ENCODE measurements around the gene SCFD2.
"Not testable (repeated sequence)": the region's sequence is repeated elsewhere in the genome, so short reads cannot be mapped to it uniquely, and the experiment has no call there.

Gene SCFD2

DNA sequence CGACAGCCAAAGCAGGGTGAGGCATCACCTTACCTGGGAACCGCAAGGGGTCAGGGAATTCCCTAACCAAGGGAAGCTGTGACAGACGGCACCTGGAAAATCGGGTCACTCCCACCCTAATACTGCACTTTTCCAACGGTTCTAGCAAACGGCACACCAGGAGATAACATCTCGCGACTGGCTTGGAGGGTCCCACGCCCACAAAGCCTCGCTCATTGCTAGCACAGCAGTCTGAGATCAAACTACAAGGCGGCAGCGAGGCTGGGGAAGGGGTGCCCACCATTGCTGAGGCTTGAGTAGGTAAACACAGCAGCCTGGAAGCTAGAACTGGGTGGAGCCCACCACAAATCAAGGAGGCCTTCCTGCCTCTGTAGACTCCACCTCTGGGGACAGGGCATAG lies 25.7 kb downstream of the SCFD2 start:
- DNase-seq, result not testable (repeated sequence)

DNA sequence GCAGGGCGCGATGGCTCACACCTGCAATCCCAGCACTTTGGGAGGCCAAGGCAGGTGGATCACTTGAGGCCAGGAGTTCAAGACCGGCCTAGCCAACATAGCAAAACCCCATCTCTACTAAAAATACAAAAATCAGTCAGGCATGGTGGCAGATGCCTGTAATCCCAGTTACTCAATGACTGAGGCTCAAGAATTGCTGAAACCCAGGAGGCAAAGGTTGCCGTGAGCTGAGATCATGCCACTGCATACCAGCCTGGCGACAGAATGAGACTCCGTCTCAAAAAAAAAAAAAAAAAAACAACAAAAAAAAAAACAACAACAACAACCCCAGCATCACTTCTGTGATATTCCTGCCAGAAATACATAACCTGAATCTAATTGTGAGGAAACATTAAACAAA lies 30.9 kb downstream of the SCFD2 start:
- DNase-seq, result not testable (repeated sequence)

DNA sequence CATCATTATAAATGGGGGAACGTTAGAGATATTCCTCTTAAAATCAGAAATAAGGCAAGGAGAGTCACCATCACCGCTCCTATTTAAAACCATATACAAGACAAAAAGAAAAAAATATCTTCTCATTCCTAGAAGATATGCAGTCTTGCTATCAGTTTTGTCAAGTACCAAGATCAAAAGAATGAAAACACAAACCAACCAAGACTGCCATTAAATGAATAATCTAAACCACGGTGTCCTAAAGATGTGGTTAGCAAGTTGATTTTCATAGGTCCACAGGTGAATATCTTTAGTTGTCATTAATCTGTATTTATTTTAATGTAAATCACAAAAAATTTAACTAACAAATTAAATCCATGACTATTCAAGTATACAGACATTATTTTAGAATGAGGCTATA lies 39.3 kb downstream of the SCFD2 start:
- no peak for DNase-seq

DNA sequence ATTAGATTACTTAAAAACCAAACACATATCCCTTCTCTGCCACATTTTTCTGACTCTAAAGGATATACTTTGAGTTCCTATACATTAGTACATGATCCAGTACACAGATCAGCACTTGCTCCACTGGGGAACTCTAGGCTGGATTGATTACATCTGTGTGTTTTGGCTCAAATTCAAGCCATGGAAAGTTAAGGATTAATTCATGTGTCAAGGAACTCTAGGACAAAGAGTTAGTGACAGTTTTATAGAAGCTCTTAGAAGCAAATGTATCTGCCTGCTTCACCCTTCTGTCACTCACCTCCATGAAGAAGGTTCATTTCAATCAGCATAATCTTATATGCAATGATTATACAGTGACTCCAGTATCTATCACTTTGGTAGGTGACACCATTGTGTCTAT lies 43.2 kb downstream of the SCFD2 start:
- DNase-seq, result no peak

DNA sequence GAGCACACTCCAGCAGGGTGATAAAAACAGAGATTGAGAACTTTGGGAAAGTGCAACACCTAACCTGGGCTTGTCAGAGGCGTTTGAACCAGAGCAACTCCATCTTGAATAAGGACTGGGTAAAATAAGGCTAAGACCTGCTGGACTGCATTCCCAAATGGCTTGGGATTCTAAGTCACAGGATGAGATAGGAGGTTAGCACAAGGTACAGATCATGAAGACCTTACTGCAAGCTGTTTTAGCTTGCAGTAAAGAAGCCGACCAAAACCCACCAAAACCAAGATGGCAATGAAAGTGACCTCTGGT lies 43.9 kb downstream of the SCFD2 start:
- no peak for DNase-seq

DNA sequence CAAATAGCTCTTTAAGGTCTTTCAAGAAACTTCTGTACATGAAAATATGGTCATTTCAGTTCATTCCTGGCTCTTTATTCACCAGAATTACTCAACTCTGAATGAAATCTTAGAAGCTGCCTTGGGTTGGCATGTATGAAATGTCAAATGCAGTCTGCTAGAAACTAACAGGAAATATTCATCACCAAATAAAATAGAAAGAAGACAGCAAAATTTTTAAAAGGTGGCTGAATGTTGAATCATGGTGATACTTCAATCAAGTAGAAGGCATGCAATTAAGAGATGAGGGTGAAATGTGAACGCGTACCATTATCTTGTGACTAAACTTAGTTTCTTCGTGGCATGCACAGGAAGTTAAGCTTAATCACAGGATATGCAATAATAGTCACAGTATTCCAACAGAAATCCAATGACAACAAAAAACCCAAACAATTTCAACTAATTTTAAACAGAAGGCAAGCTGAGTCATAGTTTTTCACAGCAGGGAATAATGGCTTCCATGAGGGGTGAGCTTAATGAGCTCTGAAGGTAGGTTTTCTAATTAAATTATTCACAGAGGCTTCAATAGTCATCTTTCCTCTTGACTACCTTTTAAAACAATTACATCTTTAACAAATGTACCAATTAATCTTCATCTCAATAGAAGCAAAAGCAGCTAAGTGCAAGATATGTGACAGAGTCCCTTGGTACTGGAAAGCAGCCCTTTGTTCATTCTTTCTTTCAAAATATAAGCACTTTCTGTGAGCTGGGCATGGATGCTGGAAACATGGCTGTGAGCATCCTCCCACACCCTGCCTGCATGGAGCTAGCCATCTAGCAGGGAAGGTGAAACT lies 44.5 kb downstream of the SCFD2 start:
- DNase-seq, result no peak

DNA sequence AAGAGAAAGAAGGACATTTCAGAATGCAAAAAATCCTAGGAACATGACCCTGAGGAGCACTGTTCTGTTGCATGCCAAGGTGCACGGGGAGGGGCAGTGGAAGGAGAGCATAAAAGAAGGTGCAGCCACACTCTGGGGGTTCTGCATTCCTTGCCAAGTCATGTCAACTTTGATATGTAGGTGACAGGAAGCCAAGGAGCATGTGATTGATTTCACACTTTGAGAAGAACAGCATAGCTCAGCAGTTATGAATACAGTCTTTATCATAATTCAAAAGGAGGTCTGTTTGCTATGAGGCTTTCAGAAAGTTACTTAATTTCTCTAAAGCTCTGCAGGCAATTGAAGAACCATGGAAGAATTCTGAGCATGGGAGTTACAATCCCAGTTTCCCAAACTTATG lies 50.6 kb downstream of the SCFD2 start:
- DNase-seq, result no peak

DNA sequence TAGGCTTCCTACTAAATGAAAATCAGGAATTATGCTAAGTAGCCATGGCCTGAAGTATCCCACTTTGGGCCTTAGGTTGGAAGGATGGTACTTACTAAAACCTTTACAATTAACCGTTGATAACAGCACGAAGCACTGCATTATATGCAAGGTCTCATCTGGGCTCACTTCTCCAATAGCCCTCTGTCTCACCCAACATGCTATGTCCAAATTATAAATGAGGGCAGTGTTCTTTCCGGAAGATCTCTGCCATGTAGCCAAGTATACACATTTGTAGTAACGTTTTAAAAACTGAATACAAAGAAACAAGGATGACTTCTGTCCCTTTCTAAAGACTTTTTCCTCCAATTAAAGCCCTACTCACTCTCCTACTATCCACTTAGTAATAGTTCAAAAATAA lies 51.6 kb downstream of the SCFD2 start:
- no peak for DNase-seq

DNA sequence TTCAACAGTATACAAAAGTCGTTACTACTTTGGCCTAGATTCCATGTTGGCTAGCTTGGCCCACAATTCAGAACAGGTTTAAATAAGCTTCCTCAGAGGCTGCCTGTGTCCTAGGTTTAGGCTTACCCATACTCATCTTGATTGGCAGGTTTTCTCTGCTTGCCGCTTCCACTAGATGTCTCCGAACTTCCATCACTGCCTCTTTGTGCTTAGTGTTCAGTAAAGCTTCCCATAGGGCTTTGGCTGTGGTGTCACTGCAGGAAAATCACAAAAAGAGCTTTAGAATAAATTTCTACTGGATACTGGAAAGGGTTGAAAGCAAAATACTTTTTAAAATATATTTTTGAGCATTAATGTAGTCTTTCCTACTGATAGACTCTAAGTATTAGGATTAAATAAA lies 52.4 kb downstream of the SCFD2 start:
- no peak for DNase-seq

DNA sequence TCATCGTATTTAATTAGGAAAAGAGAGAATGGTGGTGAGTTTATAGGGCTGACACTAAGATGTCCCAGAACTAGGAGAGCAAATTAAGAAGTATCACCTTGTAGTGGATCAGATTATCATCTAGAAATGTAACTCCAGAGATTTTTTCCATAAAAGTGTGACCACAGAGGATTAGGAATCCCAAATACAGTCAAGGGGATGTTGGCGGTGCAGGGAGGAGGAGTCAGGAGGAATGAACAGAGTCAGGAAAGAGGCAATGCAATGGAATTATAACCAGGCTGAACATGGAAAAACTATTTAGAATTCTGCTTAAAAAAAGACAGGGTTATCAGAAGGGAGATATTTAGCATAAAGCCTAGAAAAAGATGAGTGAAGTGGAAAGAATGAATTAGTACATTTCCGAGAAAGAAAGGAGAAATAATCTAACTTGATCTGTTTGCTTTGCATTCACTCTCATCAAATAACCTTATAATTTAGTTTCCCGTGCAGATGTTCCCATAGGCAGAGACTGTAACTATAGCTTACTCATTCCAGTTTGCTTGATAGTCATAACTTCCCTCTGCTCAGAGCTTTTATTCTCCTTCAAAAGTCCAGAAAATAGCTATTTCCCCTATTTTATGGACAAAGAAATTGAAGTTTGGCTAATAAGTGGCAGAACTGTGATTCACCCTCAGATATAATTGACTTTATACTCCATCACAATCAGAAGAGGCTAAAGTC lies 56.4 kb downstream of the SCFD2 start:
- DNase-seq, result no peak

DNA sequence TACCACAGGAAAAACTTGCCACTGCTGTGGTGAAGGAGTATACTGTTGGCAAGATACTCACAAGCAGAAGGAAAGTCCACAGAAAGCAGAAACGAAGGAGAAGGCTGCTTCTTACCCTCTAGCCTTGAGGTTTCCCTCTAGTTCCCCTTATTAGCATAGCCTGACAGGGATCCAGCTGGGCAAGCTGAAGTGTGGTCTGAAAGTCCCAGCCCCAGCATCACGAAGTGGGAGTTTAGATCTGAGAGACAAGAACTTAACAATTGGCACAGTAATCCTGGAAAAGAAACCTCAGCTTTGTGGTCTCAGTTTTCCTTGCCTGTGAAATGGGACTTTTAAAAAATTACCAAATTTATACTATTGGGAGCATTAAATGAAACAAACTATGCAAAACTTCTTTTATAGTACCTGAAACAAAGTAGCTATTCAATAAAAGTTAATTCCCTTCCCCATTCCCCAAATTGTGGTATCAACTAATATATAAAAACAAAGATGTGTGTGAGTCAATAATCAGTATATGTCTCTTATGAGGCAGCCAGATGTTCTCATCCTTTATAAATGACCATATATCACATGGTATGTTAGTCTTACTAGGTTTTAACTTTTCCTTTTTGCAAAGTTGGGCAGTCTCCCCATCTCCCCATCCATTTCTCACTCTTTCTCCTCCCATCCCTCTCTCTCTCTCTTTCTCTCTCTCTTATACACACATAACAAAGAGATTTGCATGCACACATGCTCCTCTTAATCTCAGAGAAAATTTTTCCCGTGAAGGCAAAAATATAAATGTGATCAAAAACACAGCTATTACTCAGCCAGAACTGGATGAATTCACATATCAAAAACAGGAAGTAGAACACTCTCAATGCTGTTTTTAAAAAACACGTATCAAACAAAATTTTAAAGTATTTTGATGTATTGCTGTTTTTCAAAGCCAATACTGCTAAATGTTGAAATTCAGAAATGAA lies 57.8 kb downstream of the SCFD2 start:
- DNase-seq, result no peak

DNA sequence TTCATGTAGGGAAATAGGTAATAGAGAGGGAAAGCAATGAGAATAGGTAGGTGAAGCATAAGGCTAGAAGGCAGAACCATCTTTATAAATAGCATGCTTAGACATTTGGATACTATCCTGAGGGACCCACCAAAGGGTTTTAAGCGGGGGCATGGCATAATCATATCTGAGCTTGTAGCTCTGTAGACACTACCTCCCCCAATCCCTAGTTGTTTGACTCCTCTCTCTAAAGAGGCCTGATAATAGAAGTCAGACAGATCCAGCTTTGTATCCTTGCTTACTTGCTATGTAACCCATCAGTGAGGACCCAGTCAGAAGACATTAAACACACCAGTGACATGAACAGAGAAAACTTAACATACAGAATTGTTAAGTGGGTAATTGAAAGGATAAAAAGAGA lies 58.7 kb downstream of the SCFD2 start:
- no peak for DNase-seq

DNA sequence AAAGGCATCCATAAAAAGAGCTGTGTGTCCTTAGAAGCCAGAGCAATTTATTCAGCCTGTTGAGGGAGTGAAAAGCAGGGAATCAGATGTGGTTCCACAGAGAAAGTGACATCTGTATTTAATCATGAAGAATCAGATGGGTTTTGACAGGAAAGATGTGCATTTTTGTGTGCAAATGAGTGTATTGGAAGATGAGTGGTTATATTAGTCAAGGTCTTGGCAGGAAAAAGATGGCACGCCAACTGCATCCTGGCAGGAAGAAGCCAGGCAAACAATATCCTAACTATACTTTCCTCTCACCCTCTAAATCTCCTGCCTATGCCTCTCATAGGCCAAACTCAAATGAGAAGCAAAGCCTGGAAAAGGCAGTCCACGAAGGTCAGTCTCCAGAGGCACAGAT lies 59.1 kb downstream of the SCFD2 start:
- DNase-seq, result no peak

DNA sequence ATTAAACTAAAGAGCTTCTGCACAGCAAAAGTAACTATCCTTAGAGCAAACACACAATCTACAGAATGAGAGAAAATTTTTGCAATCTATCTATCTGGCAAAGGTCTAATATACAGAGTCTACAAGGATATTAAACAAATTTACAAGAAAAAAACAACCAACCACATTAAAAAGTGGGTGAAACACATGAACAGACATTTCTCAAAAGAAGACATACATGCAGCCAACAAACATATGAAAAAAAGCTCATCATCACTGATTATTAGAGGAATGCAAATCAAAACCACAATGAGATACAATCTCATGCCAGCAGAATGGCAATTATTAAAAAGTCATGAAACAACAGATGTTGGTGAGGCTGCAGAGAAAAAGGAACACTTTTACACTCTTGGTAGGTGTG lies 73.7 kb downstream of the SCFD2 start:
- not testable (repeated sequence) for DNase-seq

DNA sequence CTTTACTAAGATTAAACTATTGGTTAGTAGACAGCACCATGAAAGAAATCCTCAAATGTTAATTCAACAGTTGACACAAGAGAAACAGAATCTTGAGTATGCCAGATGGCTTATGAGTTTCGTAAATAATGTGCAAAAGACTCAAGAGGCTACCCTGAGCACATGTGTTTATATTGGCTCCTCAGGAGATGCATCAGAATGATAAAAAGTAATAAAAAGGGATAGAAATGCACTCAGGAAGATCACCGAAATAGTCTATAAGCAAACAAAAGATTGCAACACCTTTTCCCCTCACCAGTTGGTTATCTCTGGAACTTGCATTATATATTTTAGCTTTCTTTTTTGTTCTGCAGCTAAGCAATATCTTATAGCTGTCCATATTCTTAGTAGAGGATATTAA lies 84.4 kb downstream of the SCFD2 start:
- DNase-seq, result no peak

DNA sequence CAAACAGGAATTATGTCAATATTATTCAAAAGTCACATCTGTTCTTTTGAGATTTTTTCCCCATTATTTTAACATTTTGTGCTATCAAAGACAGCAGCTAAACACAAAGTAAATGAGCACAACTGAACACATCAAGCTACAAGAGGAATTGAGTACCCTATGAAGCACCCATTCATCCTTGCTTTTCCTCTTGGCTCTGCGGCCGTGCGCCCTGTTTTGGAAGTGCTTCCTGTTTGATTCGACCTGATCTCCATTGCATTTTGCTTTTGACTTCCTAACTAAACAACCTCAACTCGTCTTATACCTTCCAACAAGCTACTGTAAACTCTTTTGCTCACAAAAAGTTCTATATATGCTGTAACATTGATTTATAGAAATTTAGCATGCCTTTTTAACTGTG lies 85.0 kb downstream of the SCFD2 start:
- no peak for DNase-seq

DNA sequence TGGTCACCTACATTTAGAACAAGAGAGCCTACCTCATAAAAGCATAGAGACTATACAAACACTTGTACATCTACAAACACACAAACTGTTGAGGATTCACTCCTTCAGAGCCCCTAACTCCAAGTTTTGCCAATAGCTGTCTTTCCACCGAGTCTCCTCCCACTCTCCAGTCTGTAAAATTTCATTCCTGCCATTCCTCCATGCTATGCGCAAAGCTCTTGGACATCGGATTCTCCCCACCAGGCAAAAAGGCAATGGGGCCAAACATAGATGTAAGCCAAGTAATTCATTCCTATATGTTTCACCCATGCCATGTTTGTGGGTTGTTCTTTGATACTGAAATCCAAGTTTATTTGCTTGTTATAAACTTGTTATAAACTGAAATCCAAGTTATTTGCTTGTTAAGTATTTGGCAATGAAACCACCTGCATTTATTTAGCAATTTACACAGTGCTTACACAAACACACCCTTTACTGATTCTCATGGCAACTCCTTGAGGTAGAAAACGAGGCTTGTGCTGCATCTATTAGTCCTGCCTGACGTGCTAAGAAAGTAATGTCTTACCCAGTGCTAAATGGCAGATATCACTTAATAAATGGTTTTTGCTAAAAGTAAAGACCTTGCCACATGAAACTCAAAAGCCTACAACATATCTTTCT lies 91.1 kb downstream of the SCFD2 start:
- no peak for DNase-seq

DNA sequence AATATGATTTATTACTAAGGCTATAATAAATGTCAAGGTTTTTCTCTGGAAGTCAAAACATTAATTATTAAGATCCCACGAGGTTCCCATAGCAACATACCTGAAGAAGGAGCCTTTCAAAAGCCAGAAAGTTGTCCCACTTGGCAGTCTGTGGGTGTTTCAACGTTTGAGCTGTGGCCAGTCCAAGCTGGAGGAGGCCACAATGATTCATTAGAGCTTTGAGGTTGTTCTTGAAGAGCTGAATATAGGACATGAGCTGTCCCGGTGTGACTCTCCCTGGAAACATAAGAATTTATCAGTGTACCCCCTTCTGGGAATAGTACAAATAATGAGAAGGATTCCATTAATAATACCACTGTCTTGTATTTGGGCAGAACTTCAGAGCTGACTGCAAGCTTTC lies 92.1 kb downstream of the SCFD2 start:
- DNase-seq, result no peak

DNA sequence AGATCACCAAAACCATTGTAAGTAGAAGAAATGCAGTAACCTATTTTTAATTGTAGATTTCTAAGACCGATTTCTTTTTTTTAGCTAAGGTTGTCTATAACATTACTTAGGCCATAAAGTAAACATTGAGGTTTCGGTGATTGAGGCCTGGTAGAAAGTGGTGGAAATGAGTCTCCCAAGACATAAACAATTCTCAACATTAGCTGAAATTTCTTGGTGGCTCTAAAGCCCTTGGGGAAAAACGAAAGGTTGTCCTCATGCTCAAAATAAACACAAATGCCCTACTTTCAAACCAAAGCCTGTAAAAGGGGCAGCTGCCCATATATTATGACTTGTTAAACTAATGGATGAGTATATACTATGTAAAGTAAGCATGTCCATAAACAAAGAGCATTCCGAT lies 98.8 kb downstream of the SCFD2 start:
- no peak for DNase-seq

DNA sequence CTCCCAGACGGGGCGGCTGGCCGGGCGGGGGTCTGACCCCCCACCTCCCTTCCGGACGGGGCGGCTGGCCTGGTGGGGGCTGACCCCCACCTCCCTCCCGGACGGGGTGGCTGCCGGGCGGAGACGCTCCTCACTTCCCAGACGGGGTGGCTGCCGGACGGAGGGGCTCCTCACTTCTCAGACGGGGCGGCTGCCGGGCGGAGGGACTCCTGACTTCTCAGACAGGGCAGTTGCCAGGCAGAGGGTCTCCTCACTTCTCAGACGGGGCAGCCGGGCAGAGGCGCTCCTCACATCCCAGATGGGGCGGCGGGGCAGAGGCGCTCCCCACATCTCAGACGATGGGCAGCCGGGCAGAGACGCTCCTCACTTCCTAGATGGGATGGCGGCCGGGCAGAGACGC lies 109.9 kb downstream of the SCFD2 start:
- DNase-seq, result not testable (repeated sequence)

DNA sequence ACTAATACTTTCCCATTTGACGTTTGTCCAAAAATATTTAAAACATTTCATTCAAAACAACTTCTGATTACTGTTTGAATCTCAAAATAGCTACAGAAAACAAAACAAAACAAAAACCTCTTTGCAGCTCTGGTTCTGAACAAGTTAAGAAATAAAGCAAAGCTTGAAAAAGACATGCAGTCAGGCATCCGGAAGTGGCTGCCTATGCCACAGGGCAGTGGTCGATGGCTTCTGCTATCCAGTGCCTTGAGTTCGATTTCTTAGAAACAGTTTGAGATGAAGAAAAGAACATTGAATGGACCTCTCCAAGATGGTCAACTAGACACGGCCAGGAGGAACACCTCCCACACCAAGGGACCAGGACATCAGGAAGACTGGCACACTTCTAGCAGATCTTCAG lies 125.3 kb downstream of the SCFD2 start:
- DNase-seq, result no peak

DNA sequence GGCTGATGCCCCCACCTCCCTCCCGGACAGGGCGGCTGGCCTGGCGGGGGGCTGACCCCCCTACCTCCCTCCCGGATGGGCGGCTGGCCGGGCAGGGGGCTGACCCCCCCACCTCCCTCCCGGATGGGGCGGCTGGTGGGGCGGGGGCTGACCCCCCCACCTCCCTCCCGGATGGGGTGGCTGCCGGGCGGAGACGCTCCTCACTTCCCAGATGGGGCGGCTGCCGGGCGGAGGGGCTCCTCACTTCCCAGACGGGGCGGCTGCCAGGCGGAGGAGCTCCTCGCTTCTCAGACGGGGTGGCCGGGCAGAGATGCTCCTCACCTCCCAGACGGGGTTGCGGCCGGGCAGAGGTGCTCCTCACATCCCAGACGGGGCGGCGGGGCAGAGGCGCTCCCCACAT lies 127.5 kb downstream of the SCFD2 start:
- not testable (repeated sequence) for DNase-seq

DNA sequence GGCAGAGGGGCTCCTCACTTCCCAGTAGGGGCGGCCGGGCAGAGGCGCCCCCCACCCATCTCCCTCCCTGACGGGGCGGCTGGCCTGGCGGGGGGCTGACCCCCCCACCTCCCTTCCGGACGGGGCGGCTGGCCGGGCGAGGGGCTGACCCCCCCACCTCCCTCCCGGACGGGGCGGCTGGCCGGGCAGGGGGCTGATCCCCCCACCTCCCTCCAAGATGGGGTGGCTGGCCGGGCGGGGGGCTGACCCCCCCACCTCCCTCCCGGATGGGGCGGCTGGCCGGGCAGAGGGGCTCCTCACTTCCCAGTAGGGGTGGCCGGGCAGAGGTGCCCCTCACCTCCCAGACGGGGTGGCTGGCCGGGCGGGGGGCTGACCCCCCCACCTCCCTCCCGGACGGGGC lies 128.1 kb downstream of the SCFD2 start:
- not testable (repeated sequence) for DNase-seq
